ENCODE results near the gene DISC1.

DNA sequence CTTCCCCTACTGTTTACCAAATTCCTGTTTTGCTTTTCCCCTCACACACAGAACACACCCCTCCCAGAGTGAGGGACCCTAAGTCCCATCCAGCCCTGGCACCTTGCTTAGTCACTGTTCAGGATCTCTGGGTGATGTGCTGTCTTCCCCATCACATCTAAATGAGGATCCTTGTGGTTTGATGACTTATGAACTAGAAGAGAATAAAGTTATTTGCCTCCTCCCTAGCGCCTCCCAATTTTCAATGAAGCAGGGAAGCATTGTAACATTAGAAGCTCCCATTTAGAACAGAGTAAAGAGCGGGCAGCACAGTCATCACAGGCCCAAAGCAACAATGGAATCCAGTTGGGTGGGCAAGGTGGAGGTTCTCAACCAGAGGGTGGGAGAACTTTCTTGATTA lies 27.0 kb downstream of the DISC1 start:
- TF ChIP-seq POLR2A (IDR thresholded peaks at IDR 0.05) = no peak
- no peak for TF ChIP-seq CTCF (IDR thresholded peaks at IDR 0.05)
